Hepatocyte (in vitro differentiated cells): ENCODE data around the gene NOL3. TPM values are rescaled to one million over a fixed set of nuclear protein-coding genes. Genes with fewer than 3 reads are reported as not detected.

Experiments
- DNase-seq: peaks from one replicate; pipeline ENCODE4 v3.0.0-alpha.2; 2016; ENCODE audit warnings: low spot score
- H2AFZ ChIP-seq: fragments of 200-600 bp; sonication (generic); 2 replicates; pipeline ENCODE4 v1.6.0; 2016; ENCODE audit warnings: antibody characterized with exemption, mild to moderate bottlenecking
- H3K27ac ChIP-seq: fragments of 200-600 bp; sonication (generic); 2 replicates; pipeline ENCODE4 v1.5.1; 2016; ENCODE audit warnings: mild to moderate bottlenecking
- H3K27me3 ChIP-seq: fragments of 200-600 bp; sonication (generic); 2 replicates; pipeline ENCODE4 v1.6.1; 2016
- H3K36me3 ChIP-seq: fragments of 200-600 bp; sonication (generic); replicated peaks from 2 replicates; pipeline ENCODE4 v1.5.1; 2016; ENCODE audit warnings: low read depth; ENCODE audit not compliant: insufficient read depth
- H3K4me1 ChIP-seq: fragments of 200-600 bp; sonication (generic); 2 replicates; pipeline ENCODE4 v1.5.1; 2016; ENCODE audit warnings: mild to moderate bottlenecking, moderate library complexity; ENCODE audit not compliant: insufficient read depth
- H3K4me2 ChIP-seq: fragments of 200-600 bp; sonication (generic); 2 replicates; pipeline ENCODE4 v1.6.0; 2016
- H3K4me3 ChIP-seq: fragments of 200-600 bp; sonication (generic); 2 replicates; pipeline ENCODE4 v1.5.1; 2016; ENCODE audit warnings: mild to moderate bottlenecking
- H3K79me2 ChIP-seq: fragments of 200-600 bp; sonication (generic); 2 replicates; pipeline ENCODE4 v1.6.0; 2017; ENCODE audit warnings: mild to moderate bottlenecking
- H3K9me2 ChIP-seq: fragments of 200-600 bp; sonication (generic); replicated peaks from 2 replicates; pipeline ENCODE4 v1.6.0; 2017; ENCODE audit warnings: mild to moderate bottlenecking; ENCODE audit not compliant: insufficient read depth
- H3K9me3 ChIP-seq: fragments of 200-600 bp; sonication (generic); 2 replicates; pipeline ENCODE4 v1.5.1; 2016; ENCODE audit warnings: low read depth, mild to moderate bottlenecking
- H4K20me1 ChIP-seq: fragments of 200-600 bp; sonication (generic); 2 replicates; pipeline ENCODE4 v1.6.0; 2016; ENCODE audit warnings: mild to moderate bottlenecking; ENCODE audit not compliant: insufficient read depth, poor library complexity, severe bottlenecking
- CTCF ChIP-seq: fragments of 200-600 bp; sonication (generic); IDR thresholded peaks from 2 replicates; pipeline ENCODE4 v1.5.1; 2016; ENCODE audit warnings: antibody characterized with exemption, mild to moderate bottlenecking; ENCODE audit not compliant: poor library complexity
- EZH2 ChIP-seq: fragments of 200-600 bp; sonication (generic); IDR thresholded peaks from 2 replicates; pipeline ENCODE4 v1.6.1; 2016; ENCODE audit warnings: antibody characterized with exemption, mild to moderate bottlenecking, borderline replicate concordance
- EZH2phosphoT487 ChIP-seq: fragments of 200-600 bp; sonication (generic); IDR thresholded peaks from one replicate; pipeline ENCODE4 v1.6.1; 2018; ENCODE audit warnings: antibody characterized with exemption, mild to moderate bottlenecking, low read depth, moderate library complexity; ENCODE audit not compliant: unreplicated experiment, severe bottlenecking
- WGBS: methylation state at CpG from one replicate; pipeline ENCODE4 v1.1.6; 2016; ENCODE audit warnings: low lambda C conversion rate; ENCODE audit errors: missing lambda C conversion rate; 5-methylcytosine and 5-hydroxymethylcytosine counted together
- polyA plus RNA-seq: library from polyadenylated mRNA; unstranded; fragments of >200 nt; fragmentation: Nextera tagmentation; extraction: Ambion mirVana; gene quantifications from 2 replicates; pipeline ENCODE4 v1.2.1, GENCODE V29; 2016
- total RNA-seq: library from RNA; depleted of rRNA; stranded (reverse); fragments of >200 nt; gene quantifications from 2 replicates; pipeline ENCODE4 v1.2.3, GENCODE V29; 2014

The NOL3 gene
- total and polyA plus RNA-seq, 2 experiments from 2014 or later, result 9.3 to 10.9 TPM

- peaks cover 22% of the 10 kb centered on the region for H3K79me2 ChIP-seq
- no peaks in the 10 kb centered on the region for H3K9me3 ChIP-seq
- WGBS, result 37% methylated on average over 9 of the region's 9 CpGs
- no peaks in the 10 kb centered on the region for H3K27me3 ChIP-seq
- no peak overlapping the region for H2AFZ ChIP-seq
- TF ChIP-seq EZH2, result no peak
- TF ChIP-seq EZH2phosphoT487, result no peak
- TF ChIP-seq CTCF, result no peak
- no peaks in the 10 kb centered on the region for H3K9me2 ChIP-seq
- H3K4me2 ChIP-seq, result peak overlapping the region; percentile 67
- no peak overlapping the region for H3K4me3 ChIP-seq
- DNase-seq, result no peak
- no peaks in the 10 kb centered on the region for H4K20me1 ChIP-seq
- no peaks in the 10 kb centered on the region for H3K36me3 ChIP-seq
- peaks cover 10% of the 10 kb centered on the region for H3K4me1 ChIP-seq
- no peak overlapping the region for H3K27ac ChIP-seq
Measured at GRCh38 chr16:67191411-67191994, 21.2 kb downstream of the NOL3 start.

GRCh38 chr16:67191995-67192681 lies 21.8 kb downstream of the NOL3 start, which contains the start of gene E2F4:
Gene E2F4 (plus strand): TSS chr16:67192155. CDS start chr16:67192228, 73 bp downstream.
- peak within 1 kb of the TSS; percentile 99 for H3K4me2 ChIP-seq
- H3K4me3 ChIP-seq, result peak within 1 kb of the TSS; percentile 65
- H4K20me1 ChIP-seq, result no peaks in the 10 kb centered on the region
- no peaks in the 10 kb centered on the region for H3K9me3 ChIP-seq
- DNase-seq, result peak; percentile 95
- peaks cover 22% of the 10 kb centered on the region for H3K79me2 ChIP-seq
- TF ChIP-seq EZH2, result no peak
- no peak for TF ChIP-seq CTCF
- TF ChIP-seq EZH2phosphoT487, result no peak
- H3K27me3 ChIP-seq, result no peaks in the 10 kb centered on the region
- H3K27ac ChIP-seq, result peak within 1 kb of the TSS; percentile 44
- H3K36me3 ChIP-seq, result no peaks in the 10 kb centered on the region
- H2AFZ ChIP-seq, result peak within 1 kb of the TSS; percentile 30
- H3K9me2 ChIP-seq, result no peaks in the 10 kb centered on the region
- WGBS, result under 1% methylated on average over 54 of the region's 54 CpGs
- peaks cover 10% of the 10 kb centered on the region for H3K4me1 ChIP-seq

GRCh38 chr16:67192781-67193361 lies 22.5 kb downstream of the NOL3 start:
- no peak for DNase-seq
- Histone ChIP-seq H3K27me3 (no peaks in the 10 kb centered on the region), H3K4me1 (peaks cover 10% of the 10 kb centered on the region), H3K27ac (peak overlapping the region; percentile 44), H3K4me2 (peak overlapping the region; percentile 99), H2AFZ (no peak overlapping the region), H3K9me2 (no peaks in the 10 kb centered on the region), H3K9me3 (no peaks in the 10 kb centered on the region), H4K20me1 (no peaks in the 10 kb centered on the region), H3K4me3 (peak overlapping the region; percentile 65), H3K36me3 (no peaks in the 10 kb centered on the region), H3K79me2 (peaks cover 22% of the 10 kb centered on the region)
- WGBS, result 36% methylated on average over 17 of the region's 17 CpGs
- TF ChIP-seq CTCF (no peak), EZH2phosphoT487 (no peak), EZH2 (no peak)
